NCI-H2227 (cell line): ENCODE results near the gene ZBTB24.

Experiments
- DNase-seq: peaks from one replicate; lab custom pipeline; 2025; ENCODE audit not compliant: unreplicated experiment; lab: John Stamatoyannopoulos, UW

The ZBTB24 gene

GRCh38 chr6:109503327-109504224, 20.6 kb upstream of the ZBTB24 start:
- DNase-seq: no peak

- DNase-seq: no peak
These were observed 15.9 kb upstream of the ZBTB24 start for GRCh38 chr6:109498936-109499335.

- DNase-seq: no peak
These were observed 15.0 kb upstream of the ZBTB24 start for GRCh38 chr6:109498052-109498451.

GRCh38 chr6:109496036-109496772, 13.2 kb upstream of the ZBTB24 start:
- DNase-seq: no peak

- no peak for DNase-seq
These were observed 10.8 kb upstream of the ZBTB24 start for GRCh38 chr6:109493865-109494264.

GRCh38 chr6:109491207-109491938, 8.4 kb upstream of the ZBTB24 start:
- no peak for DNase-seq

GRCh38 chr6:109490713-109491112, 7.7 kb upstream of the ZBTB24 start:
- no peak for DNase-seq

GRCh38 chr6:109488001-109488400, 5.0 kb upstream of the ZBTB24 start:
- DNase-seq: no peak

GRCh38 chr6:109486068-109486467, 3.0 kb upstream of the ZBTB24 start:
- DNase-seq: no peak

GRCh38 chr6:109485266-109485935, 2.4 kb upstream of the ZBTB24 start:
- DNase-seq: no peak

- DNase-seq: no peak
These were observed 1.1 kb upstream of the ZBTB24 start for GRCh38 chr6:109484122-109484521.

GRCh38 chr6:109483735-109484057, 677 bp upstream of the ZBTB24 start:
- no peak for DNase-seq

- no peak for DNase-seq
These were observed 2.0 kb downstream of the ZBTB24 start for GRCh38 chr6:109480993-109481480.

GRCh38 chr6:109478841-109479624, 4.0 kb downstream of the ZBTB24 start:
- no peak for DNase-seq

GRCh38 chr6:109478222-109478805, 4.7 kb downstream of the ZBTB24 start:
- DNase-seq: no peak

GRCh38 chr6:109477725-109478124, 5.3 kb downstream of the ZBTB24 start:
- DNase-seq: no peak

GRCh38 chr6:109477184-109477583, 5.8 kb downstream of the ZBTB24 start:
- DNase-seq: no peak

GRCh38 chr6:109475625-109476024, 7.4 kb downstream of the ZBTB24 start:
- DNase-seq: no peak

- DNase-seq: no peak
These were observed 8.0 kb downstream of the ZBTB24 start for GRCh38 chr6:109474995-109475394.

GRCh38 chr6:109473120-109473519, 9.9 kb downstream of the ZBTB24 start:
- no peak for DNase-seq
